SK-N-SH (cell line): ENCODE measurements around the gene BCL2A1. TPM values are rescaled to one million over a fixed set of nuclear protein-coding genes. Genes with fewer than 3 reads are reported as not detected.

ENCODE experiments used
- CTCF ChIA-PET: fragments of 300-600, 350-600 bp; formaldehyde crosslinking; extraction: SDS; loops from one replicate; lab custom pipeline; 2021; lab: Yijun Ruan, JAX
- POLR2A ChIA-PET: fragments of 350-600 bp; sonication (Branson Sonifier 250); formaldehyde crosslinking; extraction: SDS; loops from one replicate; lab custom pipeline; 2020; ENCODE audit warnings: antibody characterized with exemption, inconsistent platforms; lab: Yijun Ruan, JAX
- DNase-seq: peaks from one replicate; pipeline ENCODE4 v3.0.0; 2012
- H2AFZ ChIP-seq: fragments of 200-600 bp; sonication (generic); 2 replicates; pipeline ENCODE4 v1.8.1; 2016; ENCODE audit warnings: antibody characterized with exemption, mild to moderate bottlenecking, low read depth
- H3F3A ChIP-seq: fragments of 200-600 bp; sonication (generic); replicated peaks from 2 replicates; pipeline ENCODE3; 2016; ENCODE audit warnings: antibody characterized with exemption, mild to moderate bottlenecking; ENCODE audit not compliant: insufficient read depth
- H3K27ac ChIP-seq, 2 experiments: fragments of 200-500 bp in 1 of 2; fragments of 200-600 bp in 1 of 2; sonication (Bioruptor generic) in 1 of 2; sonication (generic), shearing (Covaris generic) in 1 of 2; 2 replicates each; pipeline versions ENCODE4 v1.5.1 to v1.6.1; 2014 to 2016; ENCODE audit warnings: low read depth in 2 of 2, inconsistent platforms in 1 of 2, low read length in 1 of 2, mild to moderate bottlenecking in 1 of 2, mixed read lengths in 1 of 2
- H3K27me3 ChIP-seq: fragments of 200-600 bp; sonication (generic), shearing (Covaris generic); 2 replicates; pipeline ENCODE4 v1.6.1; 2016; ENCODE audit warnings: mixed run types; ENCODE audit not compliant: insufficient read depth
- H3K36me3 ChIP-seq, 2 experiments: fragments of 200-500 bp in 1 of 2; fragments of 200-600 bp in 1 of 2; sonication (Bioruptor generic) in 1 of 2; sonication (generic) in 1 of 2; replicated peaks in 1 of 2; 2 replicates each; pipeline versions ENCODE3 to v1.5.1; 2014 to 2016; ENCODE audit warnings: low read length in 1 of 2, mild to moderate bottlenecking in 1 of 2; ENCODE audit not compliant: insufficient read depth in 2 of 2, control insufficient read depth in 1 of 2
- H3K4me1 ChIP-seq, 2 experiments: fragments of 200-500 bp in 1 of 2; fragments of 200-600 bp in 1 of 2; sonication (Bioruptor generic) in 1 of 2; sonication (generic), shearing (Covaris generic) in 1 of 2; 2 replicates each; pipeline versions ENCODE4 v1.5.1 to v1.6.1; 2014 to 2016; ENCODE audit warnings: low read depth in 1 of 2, low read length in 1 of 2, mixed run types in 1 of 2; ENCODE audit not compliant: insufficient read depth in 2 of 2, control insufficient read depth in 1 of 2
- H3K4me2 ChIP-seq: fragments of 200-600 bp; sonication (generic), shearing (Covaris generic); 2 replicates; pipeline ENCODE4 v1.6.1; 2017; ENCODE audit warnings: mixed run types
- H3K4me3 ChIP-seq, 2 experiments: fragments of 200-500 bp in 1 of 2; fragments of 200-600 bp in 1 of 2; sonication (Bioruptor generic) in 1 of 2; sonication (generic), shearing (Covaris generic) in 1 of 2; 2 replicates each; pipeline versions ENCODE4 v1.5.1 to v1.8.1; 2014 to 2016; ENCODE audit warnings: low read depth in 2 of 2, inconsistent platforms in 1 of 2, low read length in 1 of 2, mild to moderate bottlenecking in 1 of 2, mixed read lengths in 1 of 2, moderate library complexity in 1 of 2
- H3K79me2 ChIP-seq: fragments of 200-600 bp; sonication (generic); 2 replicates; pipeline ENCODE4 v1.8.1; 2017; ENCODE audit warnings: mild to moderate bottlenecking; ENCODE audit not compliant: insufficient read depth
- H3K9ac ChIP-seq: fragments of 200-600 bp; sonication (generic); 2 replicates; pipeline ENCODE4 v1.6.1; 2017; ENCODE audit warnings: mixed run types
- H3K9me2 ChIP-seq: fragments of 200-600 bp; sonication (generic); 2 replicates; pipeline ENCODE4 v1.6.1; 2017; ENCODE audit warnings: mixed run types
- H3K9me3 ChIP-seq: fragments of 200-600 bp; sonication (generic); 2 replicates; pipeline ENCODE4 v1.6.1; 2017; ENCODE audit warnings: mixed run types, mild to moderate bottlenecking, moderate library complexity
- H4K20me1 ChIP-seq: fragments of 200-600 bp; sonication (generic); 2 replicates; pipeline ENCODE4 v1.6.1; 2017; ENCODE audit warnings: mild to moderate bottlenecking, mixed run types; ENCODE audit not compliant: insufficient read depth
- CHD2 ChIP-seq: fragments of 150-350 bp; IDR thresholded peaks from 2 replicates; pipeline ENCODE4 v1.6.1; 2018; ENCODE audit warnings: low read length; ENCODE audit not compliant: partially characterized antibody
- CTCF ChIP-seq: fragments of 200-600 bp; sonication (generic); IDR thresholded peaks from 2 replicates; pipeline ENCODE4 v1.6.1; 2017; ENCODE audit warnings: antibody characterized with exemption, mild to moderate bottlenecking, moderate library complexity
- ELF1 ChIP-seq: IDR thresholded peaks from 2 replicates; pipeline ENCODE4 v1.4.0; 2012
- EP300 ChIP-seq, 2 experiments: IDR thresholded peaks; 2 replicates each; pipeline versions ENCODE4 v1.4.0 to v1.6.1; 2012; ENCODE audit warnings: borderline replicate concordance in 1 of 2, low read depth in 1 of 2, low read length in 1 of 2
- FOXJ3 ChIP-seq: sonication (generic); formaldehyde crosslinking; IDR thresholded peaks from 2 replicates; pipeline ENCODE4 v1.5.1; 2020; ENCODE audit warnings: mild to moderate bottlenecking, missing genetic modification reagents
- FOXM1 ChIP-seq: IDR thresholded peaks from 2 replicates; pipeline ENCODE4 v1.4.0; 2012; ENCODE audit warnings: low read depth, mild to moderate bottlenecking
- GATA2 ChIP-seq: sonication (generic); formaldehyde crosslinking; IDR thresholded peaks from 2 replicates; pipeline ENCODE4 v1.5.0; 2020; ENCODE audit warnings: mild to moderate bottlenecking, missing genetic modification reagents
- JUND ChIP-seq: IDR thresholded peaks from 2 replicates; pipeline ENCODE4 v1.4.0; 2012
- MAX ChIP-seq: IDR thresholded peaks from 2 replicates; pipeline ENCODE4 v1.4.0; 2012; ENCODE audit warnings: low read depth
- MXI1 ChIP-seq: IDR thresholded peaks from 2 replicates; pipeline ENCODE4 v1.6.1; 2012; ENCODE audit warnings: mild to moderate bottlenecking, low read depth, low read length, improper control_type of control experiment
- NFIC ChIP-seq: IDR thresholded peaks from 2 replicates; pipeline ENCODE4 v1.4.0; 2012; ENCODE audit warnings: borderline replicate concordance
- NRF1 ChIP-seq: IDR thresholded peaks from 2 replicates; pipeline ENCODE4 v1.6.1; 2012; ENCODE audit warnings: low read depth, mild to moderate bottlenecking, low read length
- SMC3 ChIP-seq: IDR thresholded peaks from 2 replicates; pipeline ENCODE4 v1.6.1; 2012; ENCODE audit warnings: low read depth, low read length, improper control_type of control experiment
- ZBTB33 ChIP-seq: IDR thresholded peaks from 2 replicates; pipeline ENCODE4 v1.4.0; 2012; ENCODE audit warnings: low read depth, borderline replicate concordance
- whole genome bisulfite sequencing: methylation state at CpG from one replicate; pipeline ENCODE4 v1.1.6; 2017; ENCODE audit warnings: low lambda C conversion rate; 5-methylcytosine and 5-hydroxymethylcytosine counted together
- polyA plus RNA-seq, 3 experiments: library from polyadenylated mRNA; depleted of rRNA; stranded (reverse); fragments of >200 nt; gene quantifications; 2 replicates each; pipeline ENCODE4 v1.2.3, GENCODE V29; 2012
- TF ChIP-seq, protein P1 (sequence below): fragments of 150-350 bp; IDR thresholded peaks from 2 replicates; pipeline ENCODE4 v1.6.1; 2017; ENCODE audit warnings: antibody characterized with exemption, low read length, low read depth, borderline replicate concordance

Gene BCL2A1
- polyA plus RNA-seq, 1 of the 3 experiments (the other 2 are of a cell fraction): 0.08 TPM

- Histone ChIP-seq H3K4me3 (no peak overlapping the region), H4K20me1 (no peaks in the 10 kb centered on the region), H3K9me3 (no peaks in the 10 kb centered on the region), H3K4me1 (no peaks in the 10 kb centered on the region), H3K4me2 (no peak overlapping the region), H3K36me3 (no peaks in the 10 kb centered on the region), H3K27ac (no peak overlapping the region), H3K9ac (no peak overlapping the region), H3K9me2 (no peaks in the 10 kb centered on the region), H3K27me3 (no peaks in the 10 kb centered on the region), H3F3A (no peaks in the 10 kb centered on the region), H3K79me2 (no peaks in the 10 kb centered on the region), H2AFZ (no peak overlapping the region)
- ChIA-PET CTCF (no interaction called here), POLR2A (no interaction called here)
- 65% methylated on average over 2 of the region's 2 CpGs for WGBS
- TF ChIP-seq MXI1: no peak
- TF ChIP-seq ZBTB33: no peak
- TF ChIP-seq NFIC: no peak
- TF ChIP-seq JUND: no peak
- DNase-seq: no peak
Observed at GRCh38 chr15:79952329-79952728, 18.7 kb downstream of the BCL2A1 start.

- Histone ChIP-seq H2AFZ (no peak overlapping the region), H3K79me2 (no peaks in the 10 kb centered on the region), H3K9me3 (no peaks in the 10 kb centered on the region), H3K4me1 (no peaks in the 10 kb centered on the region), H3K4me2 (no peak overlapping the region), H3K36me3 (no peaks in the 10 kb centered on the region), H3K9ac (no peak overlapping the region), H3K4me3 (no peak overlapping the region), H3F3A (no peaks in the 10 kb centered on the region), H3K27ac (no peak overlapping the region), H3K27me3 (no peaks in the 10 kb centered on the region), H4K20me1 (no peaks in the 10 kb centered on the region), H3K9me2 (no peaks in the 10 kb centered on the region)
- DNase-seq: no peak
- WGBS: 35% methylated on average over 2 of the region's 2 CpGs
- ChIA-PET POLR2A (no interaction called here), CTCF (no interaction called here)
- no peak for TF ChIP-seq NRF1
- no peak for TF ChIP-seq MAX
- TF ChIP-seq, protein P1, sequence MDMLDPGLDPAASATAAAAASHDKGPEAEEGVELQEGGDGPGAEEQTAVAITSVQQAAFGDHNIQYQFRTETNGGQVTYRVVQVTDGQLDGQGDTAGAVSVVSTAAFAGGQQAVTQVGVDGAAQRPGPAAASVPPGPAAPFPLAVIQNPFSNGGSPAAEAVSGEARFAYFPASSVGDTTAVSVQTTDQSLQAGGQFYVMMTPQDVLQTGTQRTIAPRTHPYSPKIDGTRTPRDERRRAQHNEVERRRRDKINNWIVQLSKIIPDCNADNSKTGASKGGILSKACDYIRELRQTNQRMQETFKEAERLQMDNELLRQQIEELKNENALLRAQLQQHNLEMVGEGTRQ: no peak
- TF ChIP-seq EP300 (IDR thresholded peaks at IDR 0.05; ENCODE audit: borderline replicate concordance in 1 of 2, low read depth in 1 of 2, low read length in 1 of 2): no peak
- no peak for TF ChIP-seq FOXJ3 (CRISPR knock-in tag)
- TF ChIP-seq FOXM1: no peak
- TF ChIP-seq CTCF: no peak
- TF ChIP-seq CHD2: no peak
- no peak for TF ChIP-seq GATA2 (CRISPR knock-in tag)
- TF ChIP-seq NFIC: no peak
- TF ChIP-seq ELF1: no peak
- no peak for TF ChIP-seq SMC3
- TF ChIP-seq ZBTB33: no peak
- no peak for TF ChIP-seq MXI1
Observed at GRCh38 chr15:79950247-79950646, 20.7 kb downstream of the BCL2A1 start.
